ENCODE measurements around the gene KIF26A.

- TF ChIP-seq CTCF (IDR thresholded peaks at IDR 0.05): no peak
- TF ChIP-seq POLR2A (IDR thresholded peaks at IDR 0.05): no peak
Measured at GRCh38 chr14:104149617-104150135, 11.3 kb downstream of the KIF26A start.

Measured in lower leg skin (tissue), 3 donors.